ENCODE results near the gene PHF20. TPM values are rescaled to one million over a fixed set of nuclear protein-coding genes. Genes with fewer than 3 reads are reported as not detected.
A peak's percentile ranks its signal among the peaks of the same experiment; 100 is the strongest.
"Not testable (repeated sequence)": the region's sequence is repeated elsewhere in the genome, so short reads cannot be mapped to it uniquely, and the experiment has no call there.

Gene PHF20
- total RNA-seq, 1 donor from 2014 or later = 40.1 TPM

DNA sequence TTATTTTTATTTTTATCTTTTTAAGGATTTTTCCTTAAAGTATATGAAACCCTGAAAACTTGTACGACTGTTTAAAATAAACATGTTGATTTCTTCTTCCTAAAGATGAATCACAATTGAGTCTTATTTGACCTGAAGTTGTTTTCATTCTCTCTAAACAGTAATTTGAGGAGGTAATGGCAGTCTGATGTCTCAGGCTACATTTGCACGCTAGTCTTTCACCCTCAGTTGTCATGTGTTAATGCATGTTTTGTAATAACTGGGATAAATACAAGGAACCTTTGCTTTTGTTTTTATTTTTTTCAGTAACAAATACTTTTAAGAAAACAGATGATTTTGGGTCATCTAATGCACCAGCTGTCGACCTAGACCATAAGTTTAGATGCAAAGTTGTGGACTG is 127.2 kb downstream of the PHF20 start:
- FAIRE-seq (no peak), DNase-seq (ENCODE audit: low read depth) (no peak)
- Mint-ChIP-seq H3K9me3 (ENCODE audit: unreplicated experiment) (no peaks in the 10 kb centered on the region), H3K27ac (ENCODE audit: unreplicated experiment) (no peak overlapping the region), H3K4me1 (ENCODE audit: low read depth, unreplicated experiment) (peaks cover 16% of the 10 kb centered on the region), H3K36me3 (ENCODE audit: low read depth, unreplicated experiment) (peaks cover 1% of the 10 kb centered on the region), H3K27me3 (ENCODE audit: low read depth, unreplicated experiment) (no peaks in the 10 kb centered on the region), H3K4me3 (ENCODE audit: unreplicated experiment) (no peak overlapping the region)
- H3K27me3 ChIP-seq (ENCODE audit: insufficient read depth, low read length) = no peaks in the 10 kb centered on the region
- no peak overlapping the region for H3K4me2 ChIP-seq (ENCODE audit: low read length)
- peaks cover 12% of the 10 kb centered on the region for H3K4me1 ChIP-seq (ENCODE audit: insufficient read depth, low read length)
- peaks cover 14% of the 10 kb centered on the region for H4K20me1 ChIP-seq (ENCODE audit: insufficient read depth, low read length)
- no peaks in the 10 kb centered on the region for H3K9me3 ChIP-seq (ENCODE audit: insufficient read depth, low read depth, low read length)
- no peak overlapping the region for H2AFZ ChIP-seq (ENCODE audit: low read depth, low read length)
- TF ChIP-seq EZH2 (IDR thresholded peaks at IDR 0.05; ENCODE audit: insufficient read depth, low read length) = no peak
- TF ChIP-seq, protein P1, sequence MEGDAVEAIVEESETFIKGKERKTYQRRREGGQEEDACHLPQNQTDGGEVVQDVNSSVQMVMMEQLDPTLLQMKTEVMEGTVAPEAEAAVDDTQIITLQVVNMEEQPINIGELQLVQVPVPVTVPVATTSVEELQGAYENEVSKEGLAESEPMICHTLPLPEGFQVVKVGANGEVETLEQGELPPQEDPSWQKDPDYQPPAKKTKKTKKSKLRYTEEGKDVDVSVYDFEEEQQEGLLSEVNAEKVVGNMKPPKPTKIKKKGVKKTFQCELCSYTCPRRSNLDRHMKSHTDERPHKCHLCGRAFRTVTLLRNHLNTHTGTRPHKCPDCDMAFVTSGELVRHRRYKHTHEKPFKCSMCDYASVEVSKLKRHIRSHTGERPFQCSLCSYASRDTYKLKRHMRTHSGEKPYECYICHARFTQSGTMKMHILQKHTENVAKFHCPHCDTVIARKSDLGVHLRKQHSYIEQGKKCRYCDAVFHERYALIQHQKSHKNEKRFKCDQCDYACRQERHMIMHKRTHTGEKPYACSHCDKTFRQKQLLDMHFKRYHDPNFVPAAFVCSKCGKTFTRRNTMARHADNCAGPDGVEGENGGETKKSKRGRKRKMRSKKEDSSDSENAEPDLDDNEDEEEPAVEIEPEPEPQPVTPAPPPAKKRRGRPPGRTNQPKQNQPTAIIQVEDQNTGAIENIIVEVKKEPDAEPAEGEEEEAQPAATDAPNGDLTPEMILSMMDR (IDR thresholded peaks at IDR 0.05; ENCODE audit: insufficient read depth, low read depth, low read length) = no peak
- H3K27ac ChIP-seq (ENCODE audit: low read depth, low read length) = no peak overlapping the region
- no peaks in the 10 kb centered on the region for H3K36me3 ChIP-seq (ENCODE audit: insufficient read depth, low read length)
- H3K79me2 ChIP-seq (ENCODE audit: insufficient read depth, low read length) = peaks cover 5% of the 10 kb centered on the region
- no peak overlapping the region for H3K9ac ChIP-seq (ENCODE audit: low read length)
- H3K4me3 ChIP-seq (ENCODE audit: insufficient read depth, low read depth, low read length) = no peak overlapping the region

GRCh38 chr20:35901230-35901629 is 129.4 kb downstream of the PHF20 start:
- not testable (repeated sequence) for H3K36me3 Mint-ChIP-seq (ENCODE audit: low read depth, unreplicated experiment); H2AFZ ChIP-seq (ENCODE audit: low read depth, low read length); FAIRE-seq; H3K79me2 ChIP-seq (ENCODE audit: insufficient read depth, low read length); DNase-seq (ENCODE audit: low read depth); H3K9me3 ChIP-seq (ENCODE audit: insufficient read depth, low read depth, low read length); H3K4me3 Mint-ChIP-seq (ENCODE audit: unreplicated experiment); H3K36me3 ChIP-seq (ENCODE audit: insufficient read depth, low read length); H3K4me3 ChIP-seq (ENCODE audit: insufficient read depth, low read depth, low read length); H3K9me3 Mint-ChIP-seq (ENCODE audit: unreplicated experiment); H3K27me3 ChIP-seq (ENCODE audit: insufficient read depth, low read length); H3K27me3 Mint-ChIP-seq (ENCODE audit: low read depth, unreplicated experiment)
- Mint-ChIP-seq H3K4me1 (ENCODE audit: low read depth, unreplicated experiment) (peaks cover 16% of the 10 kb centered on the region), H3K27ac (ENCODE audit: unreplicated experiment) (peak overlapping the region; percentile 23)
- Histone ChIP-seq H3K27ac (ENCODE audit: low read depth, low read length) (peak overlapping the region; percentile 70), H4K20me1 (ENCODE audit: insufficient read depth, low read length) (peaks cover 14% of the 10 kb centered on the region), H3K4me2 (ENCODE audit: low read length) (peak overlapping the region; percentile 42), H3K4me1 (ENCODE audit: insufficient read depth, low read length) (peaks cover 12% of the 10 kb centered on the region), H3K9ac (ENCODE audit: low read length) (peak overlapping the region; percentile 54)

DNA sequence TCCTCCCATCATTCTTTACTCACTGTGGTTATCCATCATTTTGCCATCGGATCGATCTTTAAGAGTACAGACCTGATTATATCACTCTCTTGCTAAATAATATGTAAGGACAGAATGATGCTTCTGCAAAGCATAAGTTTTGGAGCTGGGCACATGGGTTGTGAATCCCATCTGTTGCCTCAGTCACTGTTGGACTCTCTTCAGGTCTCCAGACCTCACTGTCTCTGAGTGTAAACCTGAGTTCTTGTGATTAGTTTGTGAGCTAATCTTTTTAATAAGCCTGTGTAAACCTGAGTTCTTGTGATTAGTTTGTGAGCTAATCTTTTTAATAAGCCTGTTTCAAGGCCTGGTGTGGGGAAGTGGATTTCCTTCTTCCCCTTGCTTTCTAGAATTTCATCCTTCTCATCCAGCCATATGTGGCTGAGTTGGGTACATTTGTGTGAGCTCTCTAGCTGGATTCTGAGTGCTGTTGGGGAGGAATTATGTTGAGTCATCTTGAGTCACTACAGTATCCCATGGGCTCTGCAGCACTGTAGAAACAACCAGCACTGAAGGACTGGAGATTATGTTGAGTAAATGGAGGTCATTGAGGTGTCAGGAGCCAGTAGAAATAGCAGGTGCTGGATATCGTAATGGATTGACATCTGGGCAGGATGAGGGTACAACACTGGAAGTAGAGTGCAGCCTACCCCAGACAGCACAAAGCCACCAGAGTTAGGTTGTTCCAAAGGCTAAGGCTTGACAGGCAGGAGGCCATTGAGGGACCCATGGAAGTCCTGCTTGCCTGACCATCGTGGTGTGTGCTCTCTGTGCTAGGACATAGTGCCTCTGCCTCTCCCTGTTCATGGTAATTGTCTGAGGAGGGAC is 130.1 kb downstream of the PHF20 start:
- peaks cover 16% of the 10 kb centered on the region for H3K4me1 Mint-ChIP-seq (ENCODE audit: low read depth, unreplicated experiment)
- H3K27ac Mint-ChIP-seq (ENCODE audit: unreplicated experiment) = peak overlapping the region; percentile 23
- DNase-seq (ENCODE audit: low read depth) = peak; percentile 91
- H3K36me3 ChIP-seq (ENCODE audit: insufficient read depth, low read length) = no peaks in the 10 kb centered on the region
- H3K9me3 Mint-ChIP-seq (ENCODE audit: unreplicated experiment) = no peaks in the 10 kb centered on the region
- H3K4me2 ChIP-seq (ENCODE audit: low read length) = peak overlapping the region; percentile 42
- no peaks in the 10 kb centered on the region for H3K27me3 Mint-ChIP-seq (ENCODE audit: low read depth, unreplicated experiment)
- TF ChIP-seq EZH2 (IDR thresholded peaks at IDR 0.05; ENCODE audit: insufficient read depth, low read length) = no peak
- TF ChIP-seq, protein P1 (IDR thresholded peaks at IDR 0.05; ENCODE audit: insufficient read depth, low read depth, low read length) = no peak
- peak; percentile 86 for FAIRE-seq
- peaks cover 14% of the 10 kb centered on the region for H4K20me1 ChIP-seq (ENCODE audit: insufficient read depth, low read length)
- no peak overlapping the region for H3K4me3 ChIP-seq (ENCODE audit: insufficient read depth, low read depth, low read length)
- H3K4me3 Mint-ChIP-seq (ENCODE audit: unreplicated experiment) = no peak overlapping the region
- H3K9ac ChIP-seq (ENCODE audit: low read length) = peak overlapping the region; percentile 54
- no peaks in the 10 kb centered on the region for H3K27me3 ChIP-seq (ENCODE audit: insufficient read depth, low read length)
- peaks cover 12% of the 10 kb centered on the region for H3K4me1 ChIP-seq (ENCODE audit: insufficient read depth, low read length)
- H3K27ac ChIP-seq (ENCODE audit: low read depth, low read length) = peak overlapping the region; percentile 70
- H3K9me3 ChIP-seq (ENCODE audit: insufficient read depth, low read depth, low read length) = no peaks in the 10 kb centered on the region
- H3K79me2 ChIP-seq (ENCODE audit: insufficient read depth, low read length) = peaks cover 5% of the 10 kb centered on the region
- H2AFZ ChIP-seq (ENCODE audit: low read depth, low read length) = no peak overlapping the region
- H3K36me3 Mint-ChIP-seq (ENCODE audit: low read depth, unreplicated experiment) = peaks cover 9% of the 10 kb centered on the region

Data from astrocyte (in vitro differentiated cells and primary cell).